Ectodermal cell (in vitro differentiated cells): ENCODE data around the gene TMCO1.
"Not testable (repeated sequence)": the region's sequence is repeated elsewhere in the genome, so short reads cannot be mapped to it uniquely, and the experiment has no call there.

Experiments used
- H3K27ac ChIP-seq: 2 replicates; pipeline ENCODE4 v1.7.0; 2013; ENCODE audit warnings: mild to moderate bottlenecking, low read depth, low read length; ENCODE audit not compliant: insufficient read depth, poor library complexity, severe bottlenecking
- H3K27me3 ChIP-seq: 2 replicates; pipeline ENCODE4 v1.7.0; 2013; ENCODE audit warnings: mild to moderate bottlenecking, low read length; ENCODE audit not compliant: insufficient read depth, control insufficient read depth, poor library complexity, severe bottlenecking
- H3K36me3 ChIP-seq: one replicate; pipeline ENCODE4 v1.7.0; 2013; ENCODE audit warnings: low read length; ENCODE audit not compliant: control insufficient read depth, insufficient read depth
- H3K4me1 ChIP-seq: one replicate; pipeline ENCODE4 v1.7.0; 2013; ENCODE audit warnings: low read length; ENCODE audit not compliant: control insufficient read depth, insufficient read depth
- H3K4me3 ChIP-seq: 2 replicates; pipeline ENCODE4 v1.7.0; 2013; ENCODE audit warnings: low read depth, low read length, control low read depth; ENCODE audit not compliant: insufficient read depth
- H3K9me3 ChIP-seq: 2 replicates; pipeline ENCODE4 v1.7.0; 2013; ENCODE audit warnings: mild to moderate bottlenecking, low read length, moderate library complexity; ENCODE audit not compliant: control insufficient read depth
- WGBS, 2 experiments: methylation state at CpG; one replicate each; pipeline ENCODE4 v1.1.7; 2013; ENCODE audit warnings: missing lambda C conversion rate in 2 of 2; 5-methylcytosine and 5-hydroxymethylcytosine counted together

The TMCO1 gene

DNA sequence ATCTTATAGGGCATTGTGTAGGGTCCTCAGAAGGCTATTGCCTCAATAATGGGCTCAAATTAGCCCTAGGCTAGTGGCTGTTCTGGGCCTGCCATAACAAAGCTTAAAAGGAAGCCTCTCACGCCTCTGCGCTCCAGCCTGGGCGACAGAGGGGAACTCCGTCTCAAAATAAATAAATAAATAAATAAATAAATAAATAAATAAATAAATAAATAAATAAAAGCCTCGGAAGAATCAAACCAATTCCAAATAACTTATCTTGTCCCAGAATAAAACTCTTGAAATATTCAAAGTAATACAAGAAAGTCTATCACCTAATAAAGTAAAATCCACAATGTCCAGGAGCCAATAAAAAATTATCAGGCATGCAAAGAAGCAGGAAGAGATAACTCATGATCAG, 55.9 kb downstream of the TMCO1 start:
- no peak overlapping the region for H3K4me3 ChIP-seq
- no peaks in the 10 kb centered on the region for H3K9me3 ChIP-seq
- no peaks in the 10 kb centered on the region for H3K36me3 ChIP-seq
- no peak overlapping the region for H3K27ac ChIP-seq
- WGBS, 2 experiments: 92% methylated on average over 2 of the region's 5 CpGs; no CpG with 5 or more reads in 1 of the 2 experiments
- peaks cover 10% of the 10 kb centered on the region for H3K4me1 ChIP-seq
- H3K27me3 ChIP-seq: no peaks in the 10 kb centered on the region

DNA sequence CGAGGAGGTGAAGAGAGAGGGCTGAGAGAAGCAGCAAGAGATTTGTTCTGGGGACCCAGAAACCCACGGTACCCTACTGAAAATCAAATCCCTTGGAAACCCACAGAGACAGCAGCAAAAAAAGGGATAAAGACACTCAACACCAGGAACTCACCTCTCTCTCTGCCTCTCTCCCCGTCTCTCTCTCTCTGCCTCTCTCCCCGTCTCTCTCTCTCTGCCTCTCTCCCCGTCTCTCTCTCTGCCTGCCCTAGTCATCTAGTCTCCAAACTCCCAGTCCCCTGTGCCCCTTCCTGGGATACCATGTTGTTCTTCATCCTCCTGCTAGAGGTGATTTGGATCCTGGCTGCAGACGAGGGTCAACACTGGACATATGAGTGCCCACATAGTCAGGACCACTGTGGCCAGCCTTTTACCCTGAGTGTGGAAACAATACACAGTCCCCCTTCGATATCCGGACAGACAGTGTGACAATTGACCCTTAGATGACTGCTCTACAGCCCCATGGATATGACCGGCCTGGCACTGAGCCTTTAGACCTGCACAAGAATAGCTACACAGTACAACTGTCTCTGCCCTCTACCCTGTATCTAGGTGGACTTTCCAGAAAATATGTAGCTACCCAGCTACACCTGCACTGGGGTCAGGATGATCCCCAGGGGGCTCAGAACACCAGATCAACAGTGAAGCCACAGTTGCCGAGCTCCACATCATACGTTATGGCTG, 60.5 kb downstream of the TMCO1 start:
- H3K27me3 ChIP-seq: no peaks in the 10 kb centered on the region
- 91% methylated on average over 11 of the region's 11 CpGs for WGBS, 2 experiments
- no peak overlapping the region for H3K4me3 ChIP-seq
- H3K9me3 ChIP-seq: no peaks in the 10 kb centered on the region
- H3K27ac ChIP-seq: no peak overlapping the region
- no peaks in the 10 kb centered on the region for H3K36me3 ChIP-seq
- no peaks in the 10 kb centered on the region for H3K4me1 ChIP-seq

DNA sequence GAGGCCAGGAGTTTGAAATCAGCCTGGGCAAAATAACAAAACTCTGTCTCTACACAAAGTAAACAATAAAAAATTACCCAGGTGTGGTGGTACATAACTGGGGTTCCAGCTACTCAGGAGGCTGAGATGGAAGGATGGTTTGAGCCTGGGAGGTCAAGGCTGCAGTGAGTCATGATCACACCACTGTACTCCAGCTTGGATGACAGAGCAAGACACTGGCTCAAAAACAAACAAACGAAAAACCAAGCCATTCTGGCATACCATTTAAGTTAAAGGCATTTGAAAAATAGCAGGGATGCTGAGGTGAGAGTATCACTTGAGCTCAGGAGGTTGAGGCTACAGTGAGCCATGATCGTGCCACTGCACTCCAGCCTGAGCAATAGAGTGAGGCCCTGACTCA, 65.0 kb downstream of the TMCO1 start:
- Histone ChIP-seq H3K4me1 (no peaks in the 10 kb centered on the region), H3K9me3 (no peaks in the 10 kb centered on the region), H3K27ac (no peak overlapping the region), H3K4me3 (no peak overlapping the region), H3K36me3 (no peaks in the 10 kb centered on the region), H3K27me3 (no peaks in the 10 kb centered on the region)
- 85 to 93% methylated on average over 2 of the region's 2 CpGs for WGBS, 2 experiments

DNA sequence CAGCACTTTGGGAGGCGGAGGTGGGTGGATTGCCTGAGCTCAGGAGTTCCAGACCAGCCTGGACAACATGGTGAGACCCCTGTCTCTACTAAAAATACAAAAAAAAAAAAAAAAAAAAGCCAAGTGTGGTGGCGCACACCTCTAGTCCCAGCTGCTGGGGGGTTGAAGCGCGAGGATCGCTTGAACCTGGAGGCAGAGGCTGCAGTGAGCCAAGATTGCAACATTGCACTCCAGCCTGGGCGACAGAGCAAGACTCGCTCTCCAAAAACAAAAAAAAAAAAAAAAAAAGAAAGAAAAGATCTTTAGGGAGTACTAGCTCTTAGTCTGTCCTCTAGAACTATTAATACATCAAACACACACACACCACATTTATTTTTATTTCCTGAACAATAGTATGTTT, 66.7 kb downstream of the TMCO1 start:
- not testable (repeated sequence) for H3K27ac ChIP-seq, H3K36me3 ChIP-seq, H3K27me3 ChIP-seq, H3K9me3 ChIP-seq, H3K4me3 ChIP-seq, H3K4me1 ChIP-seq
- WGBS, 2 experiments: 79 to 84% methylated on average over 6 to 7 of the region's 7 CpGs

DNA sequence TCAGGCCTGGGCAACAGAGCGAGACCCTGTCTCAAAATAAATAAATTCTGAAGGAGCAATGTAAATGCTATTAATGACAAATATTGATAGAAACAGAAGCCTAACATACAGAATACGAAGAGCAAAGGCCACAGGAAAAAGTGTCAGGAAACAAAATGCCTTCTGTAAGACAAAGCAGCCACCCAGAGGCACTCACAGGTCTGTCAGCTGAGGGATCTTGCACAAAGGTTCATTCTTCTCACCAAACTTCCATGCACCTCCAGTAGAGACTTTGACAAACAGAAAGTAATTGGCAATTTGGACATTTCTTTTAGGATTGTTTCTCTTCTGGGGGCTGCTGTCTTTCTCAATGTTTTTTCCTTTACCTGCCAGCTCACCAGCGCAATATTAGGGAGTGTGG, 69.1 kb downstream of the TMCO1 start:
- 82 to 99% methylated on average over 3 of the region's 3 CpGs for WGBS, 2 experiments
- H3K27me3 ChIP-seq: no peaks in the 10 kb centered on the region
- no peak overlapping the region for H3K4me3 ChIP-seq
- no peaks in the 10 kb centered on the region for H3K36me3 ChIP-seq
- no peak overlapping the region for H3K27ac ChIP-seq
- H3K9me3 ChIP-seq: no peaks in the 10 kb centered on the region
- H3K4me1 ChIP-seq: peaks cover 3% of the 10 kb centered on the region

DNA sequence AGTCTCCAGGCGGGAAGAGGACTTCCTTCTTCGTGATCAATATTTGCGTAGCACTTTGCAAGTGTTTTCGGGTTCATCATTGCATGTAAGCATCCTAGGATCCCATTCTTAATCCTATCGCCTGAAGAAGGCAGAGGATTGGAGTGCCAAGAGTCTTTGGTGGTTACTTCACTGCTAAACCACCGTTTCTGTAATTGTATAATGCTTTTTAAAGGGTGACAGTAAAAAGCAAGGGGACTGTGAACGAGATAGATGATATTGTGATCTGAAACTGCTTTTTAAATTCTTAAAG, 70.0 kb downstream of the TMCO1 start:
- Histone ChIP-seq H3K4me3 (peak overlapping the region; percentile 66), H3K27ac (peak overlapping the region; percentile 74), H3K36me3 (peaks cover 3% of the 10 kb centered on the region), H3K9me3 (no peaks in the 10 kb centered on the region), H3K27me3 (no peaks in the 10 kb centered on the region), H3K4me1 (peaks cover 3% of the 10 kb centered on the region)
- WGBS, 2 experiments: 9 to 15% methylated on average over 7 of the region's 7 CpGs

DNA sequence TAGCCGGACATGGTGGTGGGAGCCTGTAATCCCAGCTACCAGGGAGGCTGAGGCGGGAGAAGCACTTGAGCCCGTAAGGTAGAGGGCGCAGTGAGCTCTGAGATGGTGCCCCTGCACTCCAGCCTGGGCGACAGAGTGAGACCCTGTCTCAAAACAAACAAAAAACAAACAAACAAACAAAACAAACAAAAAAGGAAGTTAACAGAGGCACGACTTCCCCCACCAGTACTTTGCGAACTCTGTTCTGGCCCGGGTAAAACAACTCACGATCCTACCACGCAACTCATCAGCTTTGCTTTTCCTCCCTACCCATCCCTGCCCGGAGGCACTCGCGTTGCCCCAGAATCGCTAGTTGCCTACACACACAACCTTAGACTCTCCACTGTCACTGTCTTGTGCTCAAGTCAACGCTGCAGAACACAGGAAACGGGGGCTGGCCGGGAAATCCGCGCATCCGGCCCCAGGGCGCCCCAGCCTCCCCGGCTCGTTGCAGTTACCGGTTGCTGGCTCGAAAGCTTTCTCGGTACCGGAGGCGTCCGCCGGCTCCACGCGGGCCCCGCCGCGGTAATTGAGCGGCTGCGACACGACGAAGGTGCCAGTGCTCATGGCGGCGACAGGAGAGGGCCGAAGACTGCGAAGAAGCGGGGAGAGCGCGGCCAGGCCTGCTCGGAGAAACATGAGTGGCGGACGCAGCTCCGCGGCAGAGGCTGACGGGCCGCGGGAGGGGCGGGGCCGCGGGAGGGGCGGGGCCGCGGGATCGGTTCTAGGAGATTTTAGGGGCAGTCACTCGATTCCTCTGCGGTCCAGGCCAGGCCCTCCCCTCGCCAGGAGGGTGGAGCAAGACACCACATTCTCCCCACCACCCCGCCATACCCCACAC, 70.5 kb downstream of the TMCO1 start, which contains the start of gene ALDH9A1:
Gene ALDH9A1, minus strand, starts transcription at position 682 of the 880 bp plus-strand sequence. Its CDS starts 4 bp downstream, at position 678.
- Histone ChIP-seq H3K27me3 (no peaks in the 10 kb centered on the region), H3K27ac (peak within 1 kb of the TSS; percentile 74), H3K4me1 (peaks cover 3% of the 10 kb centered on the region), H3K4me3 (peak within 1 kb of the TSS; percentile 66), H3K36me3 (peaks cover 3% of the 10 kb centered on the region), H3K9me3 (no peaks in the 10 kb centered on the region)
- WGBS, 2 experiments: 1% methylated on average over 65 of the region's 65 CpGs

DNA sequence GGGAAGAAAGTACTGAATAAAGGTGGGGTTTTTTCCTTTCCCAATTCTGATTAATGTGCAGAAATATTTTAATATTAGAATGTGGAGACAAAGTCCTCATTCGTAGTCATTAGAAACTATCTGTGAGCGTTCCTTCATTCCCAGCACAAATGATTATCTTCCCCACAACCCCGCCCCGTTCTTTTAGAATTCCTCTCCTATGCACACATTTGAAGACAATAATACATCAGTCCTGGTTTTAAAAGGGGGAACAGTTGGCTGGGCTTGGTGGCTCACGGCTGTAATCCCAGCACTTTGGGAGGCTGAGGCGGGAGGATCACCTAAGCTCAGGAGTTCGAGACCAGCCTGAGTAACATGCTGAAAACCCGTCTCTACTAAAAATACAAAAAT, 71.2 kb downstream of the TMCO1 start:
- peaks cover 3% of the 10 kb centered on the region for H3K36me3 ChIP-seq
- no peak overlapping the region for H3K27ac ChIP-seq

DNA sequence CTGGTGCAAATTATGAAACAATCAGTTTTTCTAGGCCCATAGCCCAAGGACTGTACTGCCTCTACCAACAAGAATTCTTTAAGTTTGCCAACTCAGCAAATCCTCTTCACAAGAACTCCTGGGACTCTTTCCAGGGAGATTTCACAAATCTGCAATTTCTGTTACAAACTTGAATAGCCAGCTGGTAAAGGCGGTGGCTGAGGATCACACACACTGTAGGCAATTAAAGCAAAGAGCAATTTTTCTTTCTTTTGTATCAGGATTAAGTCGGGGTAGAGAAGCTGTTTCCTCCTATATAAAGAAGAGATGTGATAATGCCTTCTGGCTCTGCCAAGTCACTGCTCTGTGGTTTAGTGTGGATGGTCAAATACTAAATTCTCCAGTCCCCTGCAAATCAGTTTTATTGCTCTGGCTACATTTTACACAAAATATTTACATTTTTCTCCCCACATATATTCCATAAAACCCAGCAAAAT, 72.0 kb downstream of the TMCO1 start:
- H3K4me3 ChIP-seq: no peak overlapping the region
- peaks cover 3% of the 10 kb centered on the region for H3K36me3 ChIP-seq
- H3K9me3 ChIP-seq: no peaks in the 10 kb centered on the region

More for the DNA sequence above, 71.2 kb downstream of the TMCO1 start:
- peak overlapping the region; percentile 66 for H3K4me3 ChIP-seq
- 60 to 61% methylated on average over 8 of the region's 8 CpGs for WGBS, 2 experiments
- H3K9me3 ChIP-seq: no peaks in the 10 kb centered on the region
- H3K4me1 ChIP-seq: peaks cover 3% of the 10 kb centered on the region
- no peaks in the 10 kb centered on the region for H3K27me3 ChIP-seq

DNA sequence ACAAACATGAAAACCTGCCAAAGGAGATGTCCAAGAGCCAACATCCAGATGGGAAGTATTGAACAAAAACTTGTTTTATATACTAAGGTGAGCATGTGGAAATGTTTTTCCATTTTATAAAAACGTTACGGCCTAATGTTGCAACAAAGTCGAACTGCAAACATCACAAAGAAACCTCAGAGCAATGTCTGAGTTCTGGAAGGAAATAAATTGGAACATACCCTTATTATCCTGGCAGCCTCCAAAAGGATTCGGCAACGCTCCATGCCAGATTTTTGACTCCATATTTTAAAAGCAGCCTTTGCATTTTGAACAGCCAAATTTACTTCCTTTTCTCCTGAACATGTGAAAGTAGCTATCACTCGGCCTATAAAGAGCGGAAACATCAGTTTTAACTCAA, 73.6 kb downstream of the TMCO1 start:
- H3K27me3 ChIP-seq: no peaks in the 10 kb centered on the region
- H3K27ac ChIP-seq: no peak overlapping the region
- no peaks in the 10 kb centered on the region for H3K9me3 ChIP-seq
- H3K4me3 ChIP-seq: no peak overlapping the region
- H3K4me1 ChIP-seq: peaks cover 3% of the 10 kb centered on the region
- H3K36me3 ChIP-seq: peaks cover 3% of the 10 kb centered on the region
- 95 to 98% methylated on average over 6 to 7 of the region's 7 CpGs for WGBS, 2 experiments

More for the DNA sequence above, 72.0 kb downstream of the TMCO1 start:
- Histone ChIP-seq H3K4me1 (peaks cover 3% of the 10 kb centered on the region), H3K27ac (no peak overlapping the region), H3K27me3 (no peaks in the 10 kb centered on the region)
- 42 to 72% methylated on average over 2 of the region's 2 CpGs for WGBS, 2 experiments
